Sciatic nerve (tissue), 2 donors: ENCODE results near the gene LRRC57. TPM values are rescaled to one million over a fixed set of nuclear protein-coding genes. Genes with fewer than 3 reads are reported as not detected.
A peak's percentile ranks its signal among the peaks of the same experiment; 100 is the strongest.
"Not testable (repeated sequence)": the region's sequence is repeated elsewhere in the genome, so short reads cannot be mapped to it uniquely, and the experiment has no call there.

Source experiments
- ATAC-seq: fragments of 200-7000 bp; cut with Tn5 transposase; one replicate; pipeline ENCODE4 v1.9.1; 2020; ENCODE audit warnings: mild to moderate bottlenecking, moderate library complexity
- DNase-seq: peaks from one replicate; pipeline ENCODE4 v3.0.0-alpha.2; 2020; ENCODE audit warnings: low spot score
- intact Hi-C: fragments of 100-400 bp; cut with DNase I; formaldehyde crosslinking; loops from one replicate; pipeline ENCODE4 v1.14.2; 2022
- total RNA-seq: library from RNA; stranded (reverse); fragmentation: NEBNext Ultra II Directional; extraction: Animal tissue kit (Norgen Biotek cat#: 25700); gene quantifications from one replicate; pipeline ENCODE4 v1.2.1, GENCODE V29; 2021
- donor health status: DM: no; HTN: no; CAD: no.
- donor health status: DM: no; HTN: no; CAD: no.

Gene LRRC57
- total RNA-seq, 1 donor from 2014 or later: 19.8 TPM

DNA sequence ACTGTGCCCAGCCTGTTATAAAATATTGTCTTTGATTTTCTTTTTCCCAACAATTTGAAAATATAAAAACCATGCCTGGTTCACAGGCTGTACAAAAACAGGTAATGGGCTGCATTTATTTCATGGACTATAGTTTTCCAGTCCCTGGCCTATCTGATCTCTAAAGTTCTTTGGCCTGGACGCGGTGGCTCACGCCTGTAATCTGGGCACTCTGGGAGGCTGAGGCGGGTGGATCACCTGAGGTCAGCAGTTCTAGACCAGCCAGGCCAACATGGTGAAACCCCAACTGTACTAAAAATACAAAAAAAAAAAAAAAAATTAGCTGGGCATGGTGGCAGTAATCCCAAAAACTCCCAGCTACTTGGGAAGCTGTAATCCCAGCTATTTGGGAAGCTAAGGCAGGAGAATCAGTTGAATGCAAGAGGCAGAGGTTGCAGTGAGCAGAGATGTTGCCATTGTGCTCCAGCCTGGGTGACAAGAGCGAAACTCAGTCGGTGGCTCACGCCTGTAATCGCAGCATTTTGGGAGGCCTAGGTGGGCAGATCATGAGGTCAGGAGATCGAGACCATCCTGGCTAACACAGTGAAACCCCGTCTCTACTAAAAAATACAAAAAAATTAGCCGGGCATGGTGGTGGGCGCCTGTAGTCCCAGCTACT lies 8.1 kb upstream of the LRRC57 start:
- DNase-seq, intact Hi-C loops: not testable (repeated sequence)
- peak; percentile 66 for ATAC-seq

DNA sequence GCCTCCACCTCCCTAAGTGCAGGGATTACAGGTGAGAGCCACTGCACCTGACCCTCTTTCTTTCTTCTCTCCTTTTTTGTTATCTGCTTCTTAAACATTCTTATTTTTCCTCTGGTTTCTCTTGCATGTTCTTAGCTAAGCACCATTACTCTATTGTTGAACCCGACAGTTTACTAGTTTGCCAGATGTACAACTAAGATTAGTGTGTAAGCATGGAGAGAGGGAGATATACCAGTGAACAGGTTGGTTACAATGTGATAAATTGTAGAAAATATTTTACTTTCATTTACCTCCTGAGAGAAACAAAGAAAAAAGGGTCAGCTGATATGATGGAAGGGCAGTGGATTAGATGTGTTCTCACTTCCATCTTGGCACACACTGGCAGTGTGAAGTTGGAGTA lies 5.0 kb upstream of the LRRC57 start:
- ATAC-seq (no peak), DNase-seq (no peak)
- intact Hi-C loops: no loop called here

DNA sequence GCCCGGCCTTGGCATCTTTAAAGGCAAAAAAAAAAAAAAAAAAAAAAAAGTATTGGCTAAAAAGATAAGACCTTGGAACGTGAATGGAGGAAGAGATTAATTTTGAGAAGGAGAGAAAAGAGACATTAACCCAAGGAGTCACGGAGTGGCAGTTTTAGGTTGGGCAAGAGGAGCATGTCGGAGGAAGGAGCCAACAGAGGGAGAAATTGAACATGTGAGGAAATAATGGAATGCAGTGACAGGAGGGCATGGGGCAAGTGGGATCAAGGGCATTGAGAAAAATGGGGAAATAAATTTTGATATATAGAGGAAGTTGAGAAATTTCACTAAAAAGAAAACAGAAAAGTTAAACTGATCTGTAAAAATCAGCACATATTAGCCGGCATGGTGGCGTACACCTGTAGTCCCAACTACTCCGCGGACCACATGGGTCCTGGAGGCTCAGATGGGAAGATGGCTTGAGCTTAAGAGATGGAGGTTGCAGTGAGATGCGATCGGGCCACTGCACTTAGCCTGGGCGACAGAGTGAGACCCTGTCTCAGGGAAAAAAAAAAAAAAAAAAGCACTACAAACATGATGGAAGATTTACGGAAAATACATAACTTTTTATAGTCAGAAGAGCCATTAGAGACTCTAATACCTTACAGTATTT lies 1.3 kb upstream of the LRRC57 start:
- ATAC-seq: no peak
- DNase-seq: no peak
- intact Hi-C loops: no loop called here

DNA sequence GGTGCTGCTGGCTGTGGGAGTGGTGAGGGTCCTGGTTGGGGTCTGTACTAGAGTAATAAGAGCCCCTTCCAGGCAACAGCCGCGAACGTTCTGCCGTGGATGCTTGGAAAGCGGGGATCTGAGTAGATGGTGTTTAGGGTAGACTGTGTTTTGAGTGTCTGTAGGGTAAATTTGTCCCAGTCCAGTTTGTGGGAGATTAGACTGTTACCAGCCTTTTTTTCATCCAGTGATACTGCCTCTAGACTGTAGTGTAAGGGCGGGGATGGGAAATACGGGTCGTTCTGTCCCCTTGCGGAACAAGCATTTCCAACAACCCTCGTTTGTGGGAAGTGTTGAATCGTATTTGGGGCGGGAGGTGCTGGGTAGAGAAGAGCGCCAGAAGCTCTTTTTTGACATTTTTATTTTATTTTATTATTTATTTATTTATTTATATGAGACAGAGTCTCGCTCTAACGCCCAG lies 469 bp upstream of the LRRC57 start:
- ATAC-seq: peak; percentile 55
- intact Hi-C loops: no loop called here
- no peak for DNase-seq

DNA sequence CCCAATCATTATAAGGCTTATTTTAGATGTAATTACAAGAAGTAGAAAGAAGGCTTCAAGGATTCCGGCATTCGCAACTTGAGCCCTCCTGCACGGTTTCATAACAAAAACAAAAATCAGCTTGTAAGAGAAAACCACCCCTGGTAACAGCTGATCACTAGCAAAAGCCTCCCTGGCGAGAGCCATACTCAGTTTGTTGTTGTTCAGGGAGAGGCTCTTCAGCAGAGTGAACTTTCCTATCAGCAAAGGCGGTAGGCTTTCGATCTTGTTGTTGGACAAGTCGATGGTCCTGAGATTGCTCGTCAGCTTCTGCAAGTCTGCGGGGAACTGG lies 710 bp downstream of the LRRC57 start:
- intact Hi-C loops: no loop called here
- no peak for DNase-seq
- ATAC-seq: peak; percentile 23

DNA sequence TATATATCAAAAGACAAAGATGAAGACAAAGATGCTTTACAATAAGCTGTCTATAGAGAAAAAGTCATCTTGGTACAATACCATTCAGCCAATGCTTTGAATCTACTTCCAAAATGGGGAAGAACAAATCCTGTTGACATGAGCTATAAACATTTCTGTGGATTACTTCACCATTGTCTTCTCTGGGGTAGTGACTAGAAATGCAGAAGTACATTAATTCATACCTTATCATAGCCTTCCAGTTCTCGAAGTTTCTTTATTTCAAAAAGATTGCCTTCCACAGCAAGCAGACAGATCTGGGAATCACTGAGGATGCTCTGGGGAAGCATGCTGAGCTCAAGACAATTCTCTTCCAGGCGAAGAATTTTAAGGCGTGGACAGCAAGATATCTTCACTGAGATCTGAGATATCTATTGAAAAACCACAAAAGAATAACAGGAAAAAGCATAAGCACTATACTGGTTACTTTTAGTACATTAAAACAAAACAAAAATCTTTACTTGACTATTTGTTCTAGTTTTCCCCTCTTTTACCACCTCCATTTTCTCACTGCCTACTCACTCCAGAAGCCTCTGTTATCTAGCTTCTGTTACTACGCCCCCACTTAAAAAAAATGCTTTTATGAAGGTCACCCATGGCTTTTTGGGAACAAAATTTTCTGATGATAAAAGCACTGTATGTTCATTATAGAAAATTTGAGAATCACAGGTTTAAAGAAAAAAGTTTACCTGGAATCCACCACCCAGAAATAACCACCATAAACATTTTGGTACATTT lies 3.6 kb downstream of the LRRC57 start:
- no peak for ATAC-seq
- intact Hi-C loops: no loop called here
- no peak for DNase-seq

DNA sequence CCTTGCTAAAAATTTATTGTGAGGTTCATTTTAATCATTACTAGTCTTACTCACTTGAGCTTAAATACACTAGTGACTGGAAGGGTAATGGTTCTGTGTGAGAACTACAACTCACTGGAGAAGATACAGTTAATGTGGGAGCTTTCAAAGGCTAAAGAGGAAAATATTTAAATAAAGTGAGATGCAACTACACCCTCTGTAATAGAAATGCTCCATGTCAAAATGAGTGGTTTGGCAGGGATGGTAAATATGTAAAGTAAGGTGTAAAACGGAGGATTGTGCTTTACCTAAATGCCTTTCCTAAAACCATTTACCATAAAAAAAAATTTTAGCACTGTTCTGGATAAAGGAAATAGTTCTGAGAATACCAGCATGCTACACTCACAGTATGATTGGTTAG lies 15.3 kb downstream of the LRRC57 start:
- intact Hi-C loops: no loop called here
- no peak for DNase-seq
- ATAC-seq: no peak

DNA sequence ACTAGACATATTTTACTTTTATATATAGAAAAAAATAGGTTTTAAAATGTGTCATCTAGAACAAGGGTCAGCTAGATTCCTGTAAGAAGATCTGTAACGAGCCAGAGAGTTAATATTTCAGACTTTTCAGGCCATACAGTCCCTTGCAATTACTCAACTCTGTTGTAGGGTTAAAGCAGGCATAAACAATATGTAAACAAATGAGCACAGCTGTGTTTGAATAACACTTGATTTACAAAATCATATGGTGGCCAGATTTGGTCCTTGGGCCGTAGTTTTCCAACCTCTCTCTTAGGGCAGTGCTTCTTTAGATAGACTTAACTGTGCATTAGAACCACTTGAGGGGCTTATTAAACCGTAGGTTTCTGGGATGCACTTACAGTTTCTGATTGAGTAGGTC lies 19.6 kb downstream of the LRRC57 start:
- intact Hi-C loops: no loop called here
- ATAC-seq (no peak), DNase-seq (no peak)

DNA sequence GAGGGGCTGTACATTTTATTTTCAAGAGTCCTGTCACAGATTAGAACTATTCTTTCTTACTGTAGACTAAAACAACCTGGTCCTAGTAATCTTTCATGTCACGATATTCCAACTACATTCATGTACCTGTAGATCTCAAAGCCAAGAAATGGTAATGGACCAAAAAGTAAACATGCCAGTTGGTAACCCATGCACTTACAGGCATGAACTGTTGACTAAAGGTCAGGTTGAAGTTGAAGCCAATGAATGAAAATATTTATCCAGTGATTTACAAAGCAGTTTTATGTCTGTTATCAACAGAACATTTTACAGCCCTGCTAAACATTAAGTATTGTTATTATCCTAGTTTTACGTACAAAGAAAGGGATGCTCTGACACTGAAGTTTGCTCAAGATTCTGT lies 25.3 kb downstream of the LRRC57 start:
- intact Hi-C loops: no loop called here
- DNase-seq: no peak
- no peak for ATAC-seq

DNA sequence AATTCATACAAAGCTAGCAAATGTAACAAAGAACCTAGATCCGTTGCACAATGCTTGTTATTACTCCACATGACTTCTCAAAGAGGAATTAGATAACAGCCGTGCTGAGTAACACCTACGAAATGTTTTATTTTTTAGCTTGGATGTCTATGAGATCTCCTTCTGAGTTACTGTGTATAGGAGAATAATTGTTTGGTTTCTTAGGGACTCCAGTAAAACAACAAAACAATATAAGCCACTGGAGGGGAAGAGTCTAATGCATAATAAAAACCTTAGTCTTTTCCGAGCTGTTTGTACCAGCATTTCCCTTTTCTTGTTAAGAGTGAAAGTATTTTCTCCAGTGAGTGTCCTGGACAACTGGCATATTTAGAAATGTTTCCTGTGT lies 37.6 kb downstream of the LRRC57 start:
- no peak for ATAC-seq
- DNase-seq: no peak
- intact Hi-C loops: no loop called here

DNA sequence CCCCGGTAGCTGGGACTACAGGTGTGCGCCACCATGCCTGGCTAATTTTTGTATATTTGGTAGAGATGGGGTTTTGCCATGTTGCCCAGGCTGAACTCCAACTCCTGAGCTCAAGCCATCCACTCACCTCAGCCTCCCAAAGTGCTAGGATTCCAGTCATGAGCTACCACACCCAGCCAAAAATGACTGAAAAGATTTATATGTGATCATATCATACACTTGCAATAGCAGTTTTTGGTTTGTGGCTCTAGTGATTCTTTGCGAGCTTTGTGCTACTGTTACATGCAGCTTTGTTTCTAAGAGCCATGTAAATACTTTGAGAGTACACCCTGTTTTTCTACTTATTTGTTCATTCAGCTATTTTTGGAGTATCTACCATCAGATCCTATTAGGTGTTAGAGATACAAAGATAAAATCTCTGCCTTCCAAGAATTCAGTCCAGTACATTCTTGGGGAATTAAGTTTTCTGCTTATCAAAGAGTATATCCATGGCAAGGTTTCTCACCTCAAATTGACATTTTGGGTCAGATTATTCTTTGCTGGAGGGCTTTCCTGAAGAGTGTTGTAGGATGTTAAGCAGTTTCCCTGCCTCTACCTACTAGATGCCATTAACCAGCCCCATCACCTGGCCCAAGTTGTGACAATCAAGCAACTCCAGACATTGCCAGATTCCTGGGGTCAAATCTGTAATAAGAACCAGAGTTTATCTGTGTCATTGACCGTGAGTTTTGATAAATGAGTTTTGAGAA lies 38.2 kb downstream of the LRRC57 start:
- DNase-seq: no peak
- intact Hi-C loops: no loop called here
- no peak for ATAC-seq

DNA sequence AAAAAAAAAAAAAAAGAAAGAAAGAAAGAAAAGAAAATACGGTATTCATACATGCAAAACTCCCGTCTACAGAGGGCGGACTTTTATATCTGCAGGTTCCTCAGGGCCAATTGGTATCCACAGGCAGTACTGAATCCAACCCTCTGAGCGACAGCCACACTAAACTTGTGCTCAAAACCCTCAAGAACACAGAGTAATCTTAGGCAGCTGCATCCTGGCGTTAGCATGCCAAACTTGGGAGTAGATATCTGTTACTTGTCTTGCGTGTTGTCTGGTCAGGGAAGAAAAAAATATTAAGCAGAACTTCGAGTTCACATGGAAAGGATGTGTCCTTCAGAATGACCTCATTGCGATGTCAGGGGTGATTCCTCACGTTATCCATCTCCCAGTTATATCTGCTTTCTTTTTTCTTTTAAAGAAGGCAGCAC lies 40.3 kb downstream of the LRRC57 start:
- no peak for DNase-seq
- intact Hi-C loops: no loop called here
- peak; percentile 53 for ATAC-seq

DNA sequence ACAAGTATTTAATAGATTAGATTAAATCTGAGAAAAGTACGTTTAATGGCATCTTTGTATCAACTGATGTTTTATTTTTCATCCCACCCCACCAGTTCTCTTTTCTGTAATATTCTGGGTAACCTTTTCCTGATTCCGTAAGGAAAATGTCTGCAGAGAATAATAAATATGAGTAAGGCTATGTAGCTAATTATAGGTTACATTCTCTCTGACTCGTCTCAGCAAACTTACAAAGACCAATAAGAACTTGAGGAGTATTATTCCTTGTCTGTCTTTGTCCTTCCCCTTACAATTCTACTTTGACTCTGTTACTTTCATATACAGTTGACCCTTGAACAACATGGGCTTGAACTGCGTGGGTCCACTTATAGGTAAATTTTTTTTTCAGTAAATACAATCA lies 41.1 kb downstream of the LRRC57 start:
- DNase-seq: no peak
- intact Hi-C loops: no loop called here
- no peak for ATAC-seq

DNA sequence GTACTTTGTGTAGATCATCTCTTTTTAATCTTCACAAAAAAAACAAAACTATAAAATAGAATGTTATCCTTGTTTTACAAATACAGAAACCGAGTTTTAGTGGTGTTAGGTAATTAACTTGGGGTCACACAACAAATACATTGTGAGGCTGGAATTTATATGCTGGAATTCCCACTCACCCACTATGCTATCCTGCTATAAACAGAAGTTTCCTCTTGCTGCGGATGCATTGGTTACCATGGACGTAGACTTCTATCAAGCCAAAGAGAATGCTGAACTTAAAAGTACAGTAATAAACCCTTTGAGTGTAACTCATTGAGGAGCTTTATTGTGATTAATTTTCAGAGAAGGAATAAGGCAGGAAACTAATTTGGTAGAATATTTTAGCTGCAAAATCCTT lies 44.0 kb downstream of the LRRC57 start:
- no peak for ATAC-seq
- no peak for DNase-seq
- intact Hi-C loops: no loop called here

DNA sequence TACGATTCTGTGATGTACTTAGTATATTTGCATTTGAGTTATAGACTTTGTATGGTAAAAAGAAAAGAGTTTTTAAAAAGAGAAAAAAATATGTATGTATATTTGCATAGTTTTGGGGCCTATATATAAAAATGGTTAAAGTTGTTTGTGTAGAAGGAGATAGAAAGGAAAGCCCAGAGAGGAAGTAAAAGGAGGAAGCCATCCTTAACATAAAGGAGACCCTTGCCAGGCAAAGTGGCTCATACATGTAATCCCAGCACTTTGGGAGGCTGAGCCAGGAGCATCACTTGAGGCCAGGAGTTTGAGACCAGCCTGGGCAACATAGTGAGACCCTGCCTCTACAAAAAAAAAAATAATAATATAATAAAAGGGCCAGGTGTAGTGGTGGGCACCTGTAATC lies 44.8 kb downstream of the LRRC57 start:
- intact Hi-C loops: no loop called here
- DNase-seq: no peak
- ATAC-seq: no peak

DNA sequence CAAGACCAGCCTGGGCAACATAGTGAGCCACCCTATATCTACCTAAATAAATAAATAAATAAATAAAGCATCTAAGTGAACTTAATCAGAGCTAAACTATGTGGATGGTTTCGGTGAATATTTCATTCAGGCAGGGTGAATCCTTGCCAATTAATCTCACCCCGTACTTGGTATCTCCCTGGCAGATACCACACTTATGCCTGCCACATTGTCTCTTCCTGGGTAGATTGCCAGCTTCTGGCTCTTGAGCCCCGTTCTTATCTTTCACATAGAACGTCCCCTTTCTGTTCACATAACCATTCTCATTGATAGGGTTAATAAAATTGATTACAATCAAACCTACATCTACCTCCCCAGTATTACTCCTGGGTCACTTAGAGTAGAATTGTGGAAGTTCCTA lies 46.1 kb downstream of the LRRC57 start:
- ATAC-seq (no peak), DNase-seq (no peak)
- intact Hi-C loops: no loop called here

DNA sequence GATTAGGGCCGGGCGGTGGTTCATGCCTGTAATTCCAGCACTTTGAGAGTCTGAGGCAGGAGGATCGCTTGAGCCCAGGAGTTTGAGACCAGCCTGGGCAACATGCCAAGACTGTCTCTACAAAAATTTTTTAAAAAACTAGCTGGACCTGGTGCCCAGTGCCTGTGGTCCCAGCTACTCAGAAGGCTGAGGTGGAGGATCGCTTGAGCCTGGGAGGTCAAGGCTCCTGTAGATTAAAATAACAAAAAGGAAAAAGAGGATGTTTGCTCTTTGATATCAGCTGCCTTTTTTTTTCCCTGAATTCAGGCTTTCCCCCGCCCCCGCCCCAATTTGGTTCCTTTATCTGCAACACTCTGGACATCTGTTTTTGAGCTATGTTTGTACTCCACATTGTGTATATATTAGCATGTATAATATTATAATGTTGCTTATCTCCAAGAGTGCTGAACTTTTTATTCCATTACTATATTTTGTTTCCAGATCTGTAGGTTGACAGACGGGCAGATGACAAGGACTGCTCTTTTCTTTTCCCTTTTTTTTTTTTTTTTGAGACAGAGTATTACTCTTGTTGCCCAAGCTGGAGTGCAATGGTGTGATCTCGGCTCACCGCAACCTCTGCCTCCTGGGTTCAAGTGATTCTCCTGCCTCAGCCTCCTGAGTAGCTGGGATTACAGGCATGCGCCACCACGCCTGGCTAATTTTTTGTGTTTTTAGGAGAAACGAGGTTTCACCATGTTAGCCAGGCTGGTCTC lies 48.6 kb downstream of the LRRC57 start:
- intact Hi-C loops: no loop called here
- DNase-seq: no peak
- ATAC-seq: no peak

DNA sequence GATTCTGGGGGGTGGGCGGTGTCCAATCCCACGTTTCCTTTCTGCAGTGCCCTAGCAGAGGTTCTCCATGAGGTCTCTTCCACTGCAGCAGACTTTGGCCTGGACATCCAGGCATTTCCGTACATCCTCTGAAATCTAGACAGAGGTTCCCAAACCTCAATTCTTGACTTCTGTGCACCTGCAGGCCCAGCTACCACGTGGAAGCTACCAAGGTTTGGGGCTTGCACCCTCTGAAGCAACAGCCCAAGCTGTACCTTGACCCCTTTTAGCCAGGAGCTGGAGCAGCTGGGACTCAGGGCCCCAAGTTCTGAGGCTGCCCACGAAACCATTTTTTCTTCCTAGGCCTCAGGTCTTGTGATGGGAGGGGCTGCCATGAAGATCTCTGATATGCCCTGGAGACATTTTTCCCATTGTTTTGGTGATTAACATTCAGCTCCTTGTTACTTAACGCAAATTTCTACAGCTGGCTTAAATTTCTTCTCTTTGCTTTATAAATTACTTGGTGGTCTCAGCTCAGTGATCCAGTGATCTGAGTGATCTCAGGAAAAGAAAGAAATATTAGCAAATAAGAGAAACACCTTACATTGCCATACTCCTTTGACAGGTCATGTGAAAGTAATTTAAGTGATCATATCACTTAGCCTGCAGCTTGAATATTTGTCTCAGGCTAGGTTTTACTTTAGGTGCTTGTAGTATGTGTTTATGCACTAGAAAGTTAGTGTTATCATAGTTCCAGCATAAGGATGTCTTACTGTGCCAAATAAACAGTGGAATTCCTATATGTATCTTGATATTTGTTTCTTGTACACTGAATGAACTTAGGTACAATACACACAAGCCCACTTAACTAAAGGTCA lies 50.2 kb downstream of the LRRC57 start:
- intact Hi-C loops: no loop called here
- DNase-seq (no peak), ATAC-seq (no peak)
